Tibial nerve (tissue), 4 donors: ENCODE data around the gene SV2B. TPM values are rescaled to one million over a fixed set of nuclear protein-coding genes. Genes with fewer than 3 reads are reported as not detected.

Experiments
- DNase-seq, 2 donors: peaks; one replicate each; pipeline ENCODE4 v3.0.0-alpha.2; 2019; ENCODE audit warnings: low spot score in 2 of 2
- H3K27ac ChIP-seq, 4 donors: fragments of 200-600 bp; sonication (generic) in 3 of 4; one replicate each; pipeline ENCODE4 v1.5.1; 2017 to 2019; ENCODE audit warnings: mild to moderate bottlenecking in 1 of 4
- H3K27me3 ChIP-seq, 2 donors: fragments of 200-600 bp; sonication (generic) in 1 of 2; one replicate each; pipeline versions ENCODE4 v1.5.1 to v1.6.0; 2017 to 2019
- H3K36me3 ChIP-seq, 3 donors: fragments of 200-600 bp; sonication (generic); one replicate each; pipeline ENCODE4 v1.5.1; 2018 to 2019
- H3K4me1 ChIP-seq, 4 donors: fragments of 200-600 bp; sonication (generic) in 3 of 4; one replicate each; pipeline ENCODE4 v1.5.1; 2017 to 2019
- H3K4me3 ChIP-seq, 4 donors: fragments of 200-600 bp; sonication (generic) in 3 of 4; one replicate each; pipeline ENCODE4 v1.5.1; 2017 to 2019; ENCODE audit warnings: mild to moderate bottlenecking in 1 of 4, moderate library complexity in 1 of 4
- H3K9me3 ChIP-seq, 4 donors: fragments of 200-600 bp; sonication (generic) in 3 of 4; one replicate each; pipeline ENCODE4 v1.5.1; 2017 to 2019
- EP300 ChIP-seq, 2 donors: sonication (generic); formaldehyde crosslinking; IDR thresholded peaks; one replicate each; pipeline ENCODE4 v1.6.1; 2017; ENCODE audit warnings: antibody characterized with exemption in 2 of 2, mild to moderate bottlenecking in 1 of 2
- POLR2A ChIP-seq, 2 donors: fragments of 450-650 bp; IDR thresholded peaks; one replicate each; pipeline ENCODE4 v1.6.1; 2017; ENCODE audit warnings: antibody characterized with exemption in 2 of 2, mild to moderate bottlenecking in 2 of 2, moderate library complexity in 2 of 2
- WGBS, 2 donors: methylation state at CpG; one replicate each; pipeline ENCODE4 v1.1.5; 2018; 5-methylcytosine and 5-hydroxymethylcytosine counted together
- total RNA-seq, 4 donors: library from RNA; depleted of rRNA; stranded (reverse); fragments of >200 nt; gene quantifications; one replicate each; pipeline ENCODE4 v1.1.0, GENCODE V29; 2016
- TF ChIP-seq, protein P1 (sequence below), 5 experiments: fragments of 200-600 bp in 3 of 5; fragments of 450-650 bp in 2 of 5; sonication (generic) in 3 of 5; IDR thresholded peaks; one replicate each; pipeline ENCODE4 v1.5.1; 2016 to 2019; ENCODE audit warnings: antibody characterized with exemption in 5 of 5, mild to moderate bottlenecking in 3 of 5, moderate library complexity in 2 of 5

SV2B gene
- total RNA-seq, 4 donors from 2014 or later: 8.3 to 20.5 (median 17.1) TPM

DNA sequence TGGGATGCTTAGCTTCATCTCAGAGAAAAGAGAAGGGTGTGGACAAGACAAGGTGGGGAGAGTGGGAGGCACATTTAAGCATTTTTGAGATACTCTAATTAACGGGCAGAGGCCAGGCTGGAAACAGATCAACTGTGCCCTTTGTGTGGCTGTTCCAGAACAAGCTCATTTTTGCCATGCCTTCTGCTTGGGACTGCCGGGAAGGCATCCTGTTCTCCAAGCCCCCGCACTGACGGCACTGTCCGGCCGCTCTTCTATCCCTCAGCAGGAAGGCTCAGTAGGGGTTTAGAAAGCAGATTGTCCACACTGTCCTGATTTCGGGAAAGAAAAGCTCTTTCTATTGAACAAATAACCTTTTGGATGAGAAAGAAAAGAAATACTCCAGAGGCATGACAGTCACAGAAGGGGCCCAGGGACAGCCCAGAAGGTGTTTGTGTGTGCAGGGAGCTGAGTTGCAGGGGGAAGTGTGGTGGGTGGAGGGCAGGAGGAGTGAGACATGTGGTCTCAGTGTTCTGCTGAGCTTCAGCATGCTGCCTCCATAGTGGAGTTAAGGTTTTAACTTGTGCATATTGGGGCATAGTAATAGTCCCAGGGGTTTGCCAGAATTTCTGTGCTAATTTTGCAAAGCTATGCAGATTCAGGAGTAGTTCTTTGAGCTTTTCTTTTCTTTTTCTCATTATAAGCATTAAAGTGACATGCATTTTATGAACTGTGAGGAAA lies 27.3 kb downstream of the SV2B start:
- Histone ChIP-seq H3K27me3 (no peaks in the 10 kb centered on the region), H3K27ac (peak overlapping the region in 2 of 4 donors; percentile 59 to 66), H3K4me1 (peaks cover 0 to 3% (median 0%) of the 10 kb centered on the region in 4 donors), H3K4me3 (no peak overlapping the region), H3K9me3 (no peaks in the 10 kb centered on the region), H3K36me3 (no peaks in the 10 kb centered on the region)
- TF ChIP-seq EP300 (IDR thresholded peaks at IDR 0.05): peak in 1 of 2 donors; percentile 47
- TF ChIP-seq, protein P1, sequence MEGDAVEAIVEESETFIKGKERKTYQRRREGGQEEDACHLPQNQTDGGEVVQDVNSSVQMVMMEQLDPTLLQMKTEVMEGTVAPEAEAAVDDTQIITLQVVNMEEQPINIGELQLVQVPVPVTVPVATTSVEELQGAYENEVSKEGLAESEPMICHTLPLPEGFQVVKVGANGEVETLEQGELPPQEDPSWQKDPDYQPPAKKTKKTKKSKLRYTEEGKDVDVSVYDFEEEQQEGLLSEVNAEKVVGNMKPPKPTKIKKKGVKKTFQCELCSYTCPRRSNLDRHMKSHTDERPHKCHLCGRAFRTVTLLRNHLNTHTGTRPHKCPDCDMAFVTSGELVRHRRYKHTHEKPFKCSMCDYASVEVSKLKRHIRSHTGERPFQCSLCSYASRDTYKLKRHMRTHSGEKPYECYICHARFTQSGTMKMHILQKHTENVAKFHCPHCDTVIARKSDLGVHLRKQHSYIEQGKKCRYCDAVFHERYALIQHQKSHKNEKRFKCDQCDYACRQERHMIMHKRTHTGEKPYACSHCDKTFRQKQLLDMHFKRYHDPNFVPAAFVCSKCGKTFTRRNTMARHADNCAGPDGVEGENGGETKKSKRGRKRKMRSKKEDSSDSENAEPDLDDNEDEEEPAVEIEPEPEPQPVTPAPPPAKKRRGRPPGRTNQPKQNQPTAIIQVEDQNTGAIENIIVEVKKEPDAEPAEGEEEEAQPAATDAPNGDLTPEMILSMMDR (IDR thresholded peaks at IDR 0.05): no peak
- no peak for DNase-seq
- 24 to 27% methylated on average over 7 of the region's 7 CpGs for WGBS, 2 donors

DNA sequence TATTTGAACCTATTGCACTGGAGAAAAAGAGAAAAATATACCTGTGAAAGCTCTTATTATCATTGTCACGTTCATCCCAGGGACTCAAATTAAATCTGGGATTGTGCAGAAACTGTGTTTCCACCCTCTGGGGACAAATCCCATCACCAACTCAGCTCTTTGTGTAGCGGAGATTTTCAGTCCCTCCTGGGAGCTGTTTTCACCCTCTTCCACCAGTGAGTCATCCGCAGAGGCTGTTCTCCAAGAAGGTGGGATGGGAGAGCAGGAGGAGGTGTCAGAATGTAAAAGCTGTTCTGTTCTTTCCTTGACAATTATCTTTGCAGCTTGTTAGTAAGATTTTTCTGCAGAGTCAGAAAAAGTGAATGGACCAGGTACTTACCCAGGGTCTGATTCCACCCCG lies 28.0 kb downstream of the SV2B start:
- 63 to 64% methylated on average over 4 of the region's 4 CpGs for WGBS, 2 donors
- Histone ChIP-seq H3K27ac (peak overlapping the region in 2 of 4 donors; percentile 59 to 66), H3K4me3 (no peak overlapping the region), H3K36me3 (no peaks in the 10 kb centered on the region), H3K4me1 (peaks cover 0 to 3% (median 0%) of the 10 kb centered on the region in 4 donors), H3K27me3 (no peaks in the 10 kb centered on the region), H3K9me3 (no peaks in the 10 kb centered on the region)
- TF ChIP-seq, protein P1 (IDR thresholded peaks at IDR 0.05): no peak
- TF ChIP-seq POLR2A (IDR thresholded peaks at IDR 0.05) (no peak), EP300 (IDR thresholded peaks at IDR 0.05) (no peak)
- no peak for DNase-seq

DNA sequence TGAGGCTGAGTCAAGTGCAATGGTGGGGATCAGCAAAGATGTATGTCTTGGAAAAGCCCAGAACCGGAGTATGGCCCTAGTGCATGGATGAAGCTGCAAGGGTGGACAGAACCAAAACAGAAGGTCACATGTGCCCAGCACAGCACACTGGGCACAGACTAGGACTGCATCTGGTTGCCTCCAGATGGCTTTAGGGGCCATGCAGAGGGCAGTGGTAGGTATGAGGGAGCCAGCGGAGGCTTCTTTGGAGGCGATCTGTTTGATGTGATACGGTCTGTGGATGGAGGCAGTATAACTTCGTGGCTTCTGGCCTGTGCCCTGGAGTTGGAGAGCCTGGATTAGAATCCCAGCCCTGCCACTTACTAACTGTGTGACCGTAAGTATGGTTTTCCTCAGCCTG lies 29.4 kb downstream of the SV2B start:
- TF ChIP-seq POLR2A (IDR thresholded peaks at IDR 0.05): no peak
- no peak for DNase-seq
- Histone ChIP-seq H3K4me3 (no peak overlapping the region), H3K4me1 (peaks cover 0 to 3% (median 0%) of the 10 kb centered on the region in 4 donors), H3K27me3 (no peaks in the 10 kb centered on the region), H3K27ac (no peak overlapping the region), H3K36me3 (no peaks in the 10 kb centered on the region), H3K9me3 (no peaks in the 10 kb centered on the region)
- WGBS, 2 donors: 92% methylated on average over 6 of the region's 6 CpGs

DNA sequence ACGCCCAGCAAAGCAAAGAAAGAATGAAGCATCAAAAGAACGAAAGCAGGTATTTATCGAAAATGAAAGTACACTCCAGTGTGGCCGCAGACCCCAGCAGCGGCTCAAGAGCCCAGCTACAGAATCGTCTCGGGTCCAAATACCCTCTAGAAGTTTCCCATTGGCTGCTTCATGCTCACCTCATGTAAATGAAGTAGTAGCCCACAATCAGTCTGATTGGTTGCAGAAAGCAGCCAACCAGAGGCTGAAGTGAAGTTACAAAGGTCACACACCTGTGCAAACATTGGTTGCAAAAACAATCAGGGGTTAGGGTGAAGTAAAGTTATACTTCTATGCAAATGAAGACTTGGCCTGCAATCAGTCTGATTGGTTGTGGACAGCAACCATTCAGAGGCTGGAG lies 32.0 kb downstream of the SV2B start:
- Histone ChIP-seq H3K36me3 (no peaks in the 10 kb centered on the region), H3K27ac (no peak overlapping the region), H3K4me3 (no peak overlapping the region), H3K27me3 (no peaks in the 10 kb centered on the region), H3K4me1 (peaks cover 0 to under 1% (median 0%) of the 10 kb centered on the region in 4 donors), H3K9me3 (no peaks in the 10 kb centered on the region)
- WGBS, 2 donors: 84 to 86% methylated on average over 7 of the region's 7 CpGs
- TF ChIP-seq, protein P1 (IDR thresholded peaks at IDR 0.05): no peak
- TF ChIP-seq EP300 (IDR thresholded peaks at IDR 0.05) (no peak), POLR2A (IDR thresholded peaks at IDR 0.05) (no peak)
- no peak for DNase-seq

DNA sequence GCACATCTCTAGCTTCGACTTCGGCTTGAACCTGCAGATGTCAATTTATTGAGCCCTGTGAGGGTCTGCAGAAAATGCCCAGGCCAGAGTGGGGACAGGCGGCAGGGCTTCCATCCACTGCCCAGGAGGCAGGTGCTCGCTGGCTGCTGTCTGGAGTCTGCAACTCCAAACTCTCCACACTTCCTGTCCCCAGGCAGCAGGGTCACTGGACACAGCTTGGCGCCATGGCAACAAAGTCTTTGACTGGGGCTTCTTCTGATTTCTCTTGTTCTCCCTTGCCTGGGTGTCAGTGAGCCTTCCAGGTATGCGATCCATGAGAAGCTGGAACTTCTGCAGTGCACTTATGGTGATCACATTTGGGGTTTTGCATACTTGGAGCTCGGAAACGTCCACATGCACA lies 33.5 kb downstream of the SV2B start:
- Histone ChIP-seq H3K9me3 (peaks cover 0 to 6% (median 0%) of the 10 kb centered on the region in 4 donors), H3K4me1 (no peaks in the 10 kb centered on the region), H3K4me3 (no peak overlapping the region), H3K27ac (no peak overlapping the region), H3K36me3 (no peaks in the 10 kb centered on the region), H3K27me3 (no peaks in the 10 kb centered on the region)
- WGBS, 2 donors: 72 to 80% methylated on average over 8 of the region's 8 CpGs
- no peak for DNase-seq
- TF ChIP-seq, protein P1 (IDR thresholded peaks at IDR 0.05): no peak
- TF ChIP-seq EP300 (IDR thresholded peaks at IDR 0.05) (no peak), POLR2A (IDR thresholded peaks at IDR 0.05) (no peak)
